Measurements from ENCODE around the gene CRTC2.
"Not testable (repeated sequence)": the region's sequence is repeated elsewhere in the genome, so short reads cannot be mapped to it uniquely, and the experiment has no call there.

The CRTC2 gene

GRCh38 chr1:153922972-153923925, 35.2 kb downstream of the CRTC2 start, which contains the start of gene GATAD2B:
Gene GATAD2B (minus strand): TSS chr1:153922972. CDS start chr1:153828347, 94,625 bp downstream.
- DNase-seq, result peak; percentile 99

- peak; percentile 65 for DNase-seq
Measured at GRCh38 chr1:153922076-153922971, 36.1 kb downstream of the CRTC2 start.

- no peak for DNase-seq
Measured at GRCh38 chr1:153921803-153922075, 36.7 kb downstream of the CRTC2 start.

- DNase-seq, result no peak
Measured at GRCh38 chr1:153921080-153921802, 37.2 kb downstream of the CRTC2 start.

GRCh38 chr1:153919876-153920852, 38.2 kb downstream of the CRTC2 start:
- no peak for DNase-seq

GRCh38 chr1:153916297-153916696, 42.1 kb downstream of the CRTC2 start:
- no peak for DNase-seq

- no peak for DNase-seq
Measured at GRCh38 chr1:153912349-153912748, 46.1 kb downstream of the CRTC2 start.

GRCh38 chr1:153910560-153910959, 47.9 kb downstream of the CRTC2 start:
- not testable (repeated sequence) for DNase-seq

- no peak for DNase-seq
Measured at GRCh38 chr1:153908071-153908470, 50.3 kb downstream of the CRTC2 start.

- DNase-seq, result no peak
Measured at GRCh38 chr1:153907134-153907533, 51.3 kb downstream of the CRTC2 start.

- DNase-seq, result no peak
Measured at GRCh38 chr1:153906396-153906795, 52.0 kb downstream of the CRTC2 start.

- DNase-seq, result not testable (repeated sequence)
Measured at GRCh38 chr1:153905908-153906307, 52.5 kb downstream of the CRTC2 start.

GRCh38 chr1:153903841-153904455, 54.5 kb downstream of the CRTC2 start:
- no peak for DNase-seq

GRCh38 chr1:153899509-153899908, 58.9 kb downstream of the CRTC2 start:
- DNase-seq, result no peak

Data from NCI-H510A (cell line).